GM21528 (cell line): ENCODE data around the gene BDNF.
"Not testable (repeated sequence)": the region's sequence is repeated elsewhere in the genome, so short reads cannot be mapped to it uniquely, and the experiment has no call there.

Experiments
- ATAC-seq: cut with Tn5 transposase; IDR thresholded peaks from one replicate; pipeline ENCODE4 v1.9.1; 2021; ENCODE audit warnings: mild to moderate bottlenecking, moderate library complexity; ENCODE audit not compliant: unreplicated experiment, low FRiP score

The BDNF gene

DNA sequence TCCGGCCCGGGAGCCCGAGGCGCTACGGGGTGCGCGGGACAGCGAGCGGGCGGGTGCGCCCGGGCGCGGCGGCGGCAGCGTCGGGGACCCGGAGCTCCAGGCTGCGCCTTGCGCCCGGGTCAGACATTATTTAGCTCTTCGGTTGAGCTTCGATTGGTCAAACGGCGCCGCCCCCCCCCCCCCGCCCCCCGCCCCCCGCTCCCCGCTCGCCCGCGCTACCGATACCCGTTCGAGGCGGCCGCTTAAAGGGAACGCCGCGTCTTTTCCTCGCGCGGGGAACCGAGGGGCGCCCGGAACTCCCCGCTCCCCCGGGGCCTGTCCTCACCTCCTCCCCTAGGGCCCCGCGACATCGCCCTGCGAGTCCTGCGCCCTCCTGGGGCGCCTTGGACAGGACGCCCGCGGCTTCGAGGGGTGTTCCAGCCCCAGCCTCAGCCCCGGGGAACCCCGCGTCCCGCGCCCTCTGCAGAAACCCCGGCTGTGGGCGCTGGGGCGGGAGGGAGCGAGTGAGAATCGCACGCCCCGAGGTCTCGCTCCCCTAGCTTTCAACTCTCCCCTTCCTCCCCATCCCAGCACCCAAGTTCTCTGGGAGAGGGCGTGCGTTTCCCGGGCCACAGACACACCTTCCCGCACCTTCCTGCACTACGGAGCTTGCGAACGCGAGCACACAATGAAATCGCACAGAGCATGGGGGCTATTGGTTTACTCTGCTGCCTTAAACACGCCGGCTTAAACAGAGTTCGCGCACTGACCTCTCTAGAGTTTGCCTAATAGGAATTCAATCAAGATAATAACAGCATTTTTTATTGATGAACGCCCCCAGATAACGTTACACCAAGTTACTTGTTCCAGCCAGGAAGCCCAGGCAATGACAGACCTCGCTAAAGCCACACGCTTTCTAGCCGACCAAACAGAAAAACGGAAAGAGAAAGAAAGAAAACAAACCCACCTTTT is at the start of gene BDNF:
Gene BDNF (minus strand): TSS at position 105 of the 951 bp plus-strand sequence. CDS start 41,891 bp downstream, outside the sequence.
- no peak for ATAC-seq

GRCh38 chr11:27740362-27741013 is 40.2 kb upstream of the BDNF start:
- no peak for ATAC-seq

GRCh38 chr11:27735281-27735680 is 35.0 kb upstream of the BDNF start:
- no peak for ATAC-seq

DNA sequence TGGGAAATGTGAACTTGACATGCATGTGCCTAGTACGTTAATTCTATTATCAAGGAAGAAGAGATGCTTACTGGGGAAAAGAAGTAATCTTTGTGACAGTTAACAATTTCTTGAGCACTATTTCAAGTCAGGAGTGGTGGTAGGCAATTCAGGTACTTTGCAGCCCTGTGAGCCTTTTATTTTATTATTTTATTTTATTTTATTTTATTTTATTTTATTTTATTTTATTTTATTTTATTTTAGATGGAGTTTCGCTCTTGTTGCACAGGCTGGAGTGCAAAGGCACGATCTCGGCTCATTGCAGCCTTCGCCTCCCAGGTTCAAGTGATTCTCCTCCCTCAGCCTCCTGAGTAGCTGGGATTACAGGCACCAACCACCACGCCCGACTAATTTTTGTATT is 31.5 kb upstream of the BDNF start:
- not testable (repeated sequence) for ATAC-seq

- ATAC-seq, result no peak
These were observed 26.7 kb upstream of the BDNF start for GRCh38 chr11:27726981-27727380.

GRCh38 chr11:27723687-27724086 is 23.4 kb upstream of the BDNF start:
- ATAC-seq, result no peak

- no peak for ATAC-seq
These were observed 22.7 kb upstream of the BDNF start for GRCh38 chr11:27722953-27723344.

DNA sequence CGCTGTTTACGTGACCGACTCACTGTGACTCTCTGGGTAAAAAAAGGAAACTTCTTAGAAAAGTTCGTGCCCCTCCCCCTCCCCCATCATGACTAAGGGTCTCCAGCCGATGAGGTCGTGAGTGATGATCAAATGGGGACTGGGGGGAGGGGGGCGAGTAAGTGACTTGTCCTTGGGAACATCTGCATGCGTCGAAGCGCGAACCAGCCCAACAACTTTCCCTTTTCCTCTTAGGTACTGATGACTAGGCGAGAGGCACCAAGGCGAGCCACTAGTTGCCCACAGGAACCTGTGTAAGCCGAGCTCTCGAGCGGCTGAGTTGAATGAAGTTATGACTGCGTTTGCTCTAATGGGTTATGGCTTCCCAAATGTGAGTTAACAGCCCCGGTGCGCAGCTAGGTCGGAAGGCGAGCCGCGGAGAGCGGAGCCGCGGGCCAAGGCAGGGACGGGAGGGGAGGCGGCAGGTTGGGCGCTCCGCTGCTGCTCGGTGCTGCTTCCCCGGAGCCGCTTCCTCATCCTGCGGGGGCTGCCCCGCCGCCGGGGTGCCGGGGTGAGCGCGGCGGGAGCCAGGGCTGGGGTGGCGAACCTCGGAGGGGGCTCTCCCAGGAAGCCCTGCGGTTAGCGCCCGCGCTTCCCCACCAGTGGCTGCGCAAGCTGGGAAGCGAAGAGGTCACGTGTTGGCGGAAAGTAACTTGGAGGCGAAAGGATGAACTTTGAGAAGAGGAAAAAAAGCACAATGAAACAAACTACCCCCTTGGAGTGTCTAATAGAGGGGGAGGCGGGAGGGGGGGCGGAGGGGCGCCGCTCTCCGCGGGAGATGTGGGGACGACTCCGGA is 22.1 kb upstream of the BDNF start:
- no peak for ATAC-seq

DNA sequence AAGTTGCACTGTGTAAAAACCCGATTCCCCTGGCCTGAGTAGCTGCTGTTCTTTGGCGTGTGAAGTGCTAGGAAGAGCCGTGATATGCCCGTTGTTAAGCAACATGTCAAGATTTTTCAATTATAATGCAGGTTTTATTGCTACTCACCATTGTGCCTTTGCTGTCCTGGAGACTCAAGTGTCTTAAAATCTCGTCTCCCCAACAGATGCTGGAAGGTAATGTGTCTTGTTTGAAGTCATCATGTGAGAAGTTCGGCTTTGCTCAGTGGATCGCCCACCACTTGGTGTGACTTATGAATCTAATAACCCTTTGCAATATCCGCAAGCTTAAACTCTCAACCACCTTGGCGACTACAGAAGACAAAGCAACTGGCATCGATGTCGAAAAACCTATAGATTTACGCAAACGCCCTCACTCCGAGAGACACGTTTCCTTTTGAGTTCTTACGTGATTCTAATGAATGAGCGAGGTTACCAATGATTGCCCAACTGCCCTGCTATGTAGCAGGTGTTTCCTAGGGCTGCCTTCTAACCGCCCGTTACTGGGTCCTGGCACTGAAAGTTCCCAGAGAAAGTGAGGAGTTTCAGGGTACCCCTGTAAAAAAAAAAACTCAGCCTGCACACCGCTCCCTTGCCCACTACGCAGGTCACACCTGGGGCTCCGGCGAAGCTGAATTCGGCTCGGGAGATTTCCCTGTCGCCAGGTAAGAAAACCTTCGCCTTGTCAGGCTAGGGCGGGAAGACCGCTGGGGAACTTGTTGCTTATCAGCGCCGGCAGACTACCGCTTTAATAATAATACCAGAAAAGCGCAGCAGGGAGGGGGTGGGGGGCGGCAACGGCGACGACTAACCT is 21.2 kb upstream of the BDNF start:
- no peak for ATAC-seq

- no peak for ATAC-seq
These were observed 20.1 kb upstream of the BDNF start for GRCh38 chr11:27720277-27720830.

DNA sequence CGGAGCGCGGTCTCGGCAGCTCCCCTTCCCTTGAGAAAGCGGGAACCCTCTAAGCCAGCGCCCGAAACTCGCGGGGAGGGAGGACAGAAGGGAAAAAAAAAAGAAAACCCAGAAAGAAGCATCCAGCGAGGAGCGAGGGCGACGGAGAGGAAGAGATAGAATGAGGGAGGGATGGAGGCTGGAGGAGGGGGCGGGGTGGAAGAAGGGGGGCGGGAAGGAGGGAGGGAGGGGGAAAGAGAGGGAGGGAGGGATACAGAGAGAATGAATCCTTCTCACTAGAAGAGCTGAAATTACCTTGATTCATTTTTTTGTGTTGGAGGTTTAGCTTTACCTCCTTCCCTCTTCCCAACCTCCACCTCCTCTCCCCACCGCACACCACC is 19.3 kb upstream of the BDNF start:
- no peak for ATAC-seq

- no peak for ATAC-seq
These were observed 18.7 kb upstream of the BDNF start for GRCh38 chr11:27718863-27719545.

GRCh38 chr11:27718346-27718862 is 18.1 kb upstream of the BDNF start:
- ATAC-seq, result no peak

DNA sequence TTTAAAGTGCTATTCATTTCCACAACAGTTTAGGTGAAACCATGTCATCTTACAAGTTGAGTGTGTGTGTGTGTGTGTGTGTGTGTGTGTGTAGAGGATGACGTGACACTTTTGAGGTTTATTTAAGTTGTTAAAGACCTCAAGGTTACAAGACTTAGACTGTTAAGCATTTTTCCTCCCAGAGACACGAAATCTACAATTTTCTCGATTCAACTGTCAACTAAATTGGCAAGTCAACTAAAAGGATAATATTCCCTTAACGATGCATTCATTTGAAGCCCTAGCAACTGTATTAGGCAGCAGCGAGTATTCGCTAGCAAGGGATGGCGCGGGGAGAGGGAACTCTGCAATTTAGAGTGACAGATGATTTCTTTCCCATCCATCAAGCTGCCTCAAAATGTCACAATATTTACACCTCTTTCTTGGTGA is 17.6 kb upstream of the BDNF start:
- no peak for ATAC-seq

GRCh38 chr11:27717377-27717776 is 17.1 kb upstream of the BDNF start:
- ATAC-seq, result no peak

DNA sequence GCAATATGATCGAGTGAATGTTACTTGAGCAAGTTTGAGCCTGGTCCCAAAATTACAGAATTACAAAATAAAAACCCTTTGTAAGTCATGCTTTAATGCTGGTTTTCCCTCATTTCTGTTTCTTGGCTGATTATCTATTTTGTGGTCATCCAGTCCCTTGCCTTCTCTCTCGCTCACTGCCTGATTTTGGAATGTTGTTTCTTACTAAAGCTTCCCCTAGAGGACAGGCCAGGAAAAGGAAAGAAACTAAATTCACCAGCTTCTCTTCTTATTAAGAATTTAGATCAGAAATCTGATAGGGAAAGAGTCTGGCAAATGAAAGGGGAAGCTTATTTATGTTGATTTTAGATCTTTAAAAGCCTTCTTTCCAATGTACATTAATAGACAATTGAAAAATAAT is 16.6 kb upstream of the BDNF start:
- ATAC-seq, result no peak

DNA sequence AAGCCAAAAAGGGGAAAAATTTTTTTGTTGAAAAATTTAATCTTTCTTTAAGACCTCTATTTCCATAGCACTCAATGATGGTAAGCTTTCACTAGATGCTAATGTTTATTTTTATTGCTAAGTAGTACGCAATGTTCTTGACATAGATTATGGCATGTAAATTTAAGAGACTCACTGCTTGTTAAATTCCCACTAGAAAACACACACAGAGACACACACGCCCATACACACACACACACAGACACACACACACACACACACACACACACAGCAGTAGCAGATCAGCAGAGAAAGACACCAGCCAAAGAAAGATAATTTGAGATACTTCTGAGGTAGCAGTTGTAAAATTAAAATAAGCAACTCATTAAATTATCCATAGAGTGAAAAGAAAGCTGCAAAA is 16.0 kb upstream of the BDNF start:
- no peak for ATAC-seq

GRCh38 chr11:27711725-27712124 is 11.5 kb upstream of the BDNF start:
- no peak for ATAC-seq

- ATAC-seq, result no peak
These were observed 10.3 kb upstream of the BDNF start for GRCh38 chr11:27710536-27710935.
